HL-60 (cell line): ENCODE data around the gene AIRE.

Experiments
- GABPA ChIP-seq: IDR thresholded peaks from 2 replicates; pipeline ENCODE4 v1.6.1; 2012; ENCODE audit warnings: low read depth
- POLR2AphosphoS5 ChIP-seq: IDR thresholded peaks from 2 replicates; pipeline ENCODE4 v1.6.1; 2012; ENCODE audit warnings: low read depth
- SPI1 ChIP-seq: IDR thresholded peaks from 2 replicates; pipeline ENCODE4 v1.6.1; 2012; ENCODE audit warnings: low read depth, mild to moderate bottlenecking, borderline replicate concordance
- TF ChIP-seq, protein P1 (sequence below): IDR thresholded peaks from one replicate; pipeline ENCODE4 v1.5.1; 2011; ENCODE audit warnings: low read length, control low read depth, inconsistent platforms; ENCODE audit not compliant: insufficient read depth
- TF ChIP-seq, protein P2 (sequence below): IDR thresholded peaks from 2 replicates; pipeline ENCODE4 v1.6.1; 2012; ENCODE audit warnings: low read depth; ENCODE audit not compliant: insufficient replicate concordance

DNA sequence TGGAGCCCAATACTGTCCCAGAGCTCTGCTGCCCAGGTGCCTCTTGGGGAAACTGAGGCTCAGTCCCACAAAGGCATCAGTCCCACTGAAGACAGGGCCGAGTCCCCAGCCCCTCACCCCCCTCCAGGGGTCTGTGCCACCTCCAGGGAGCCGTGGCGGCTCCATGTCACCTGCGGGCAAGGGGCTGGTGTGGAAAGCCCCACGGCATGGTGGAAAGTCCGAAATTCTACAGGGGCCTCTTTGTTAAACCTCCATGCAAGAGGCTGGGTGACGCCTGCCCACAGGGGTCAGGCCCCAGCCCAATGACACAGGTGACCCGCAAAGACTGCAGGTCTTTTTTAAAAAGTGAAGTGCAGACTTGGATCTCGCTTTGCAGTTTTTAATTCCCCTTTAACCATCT lies 3.3 kb upstream of the AIRE start:
- TF ChIP-seq, protein P1, sequence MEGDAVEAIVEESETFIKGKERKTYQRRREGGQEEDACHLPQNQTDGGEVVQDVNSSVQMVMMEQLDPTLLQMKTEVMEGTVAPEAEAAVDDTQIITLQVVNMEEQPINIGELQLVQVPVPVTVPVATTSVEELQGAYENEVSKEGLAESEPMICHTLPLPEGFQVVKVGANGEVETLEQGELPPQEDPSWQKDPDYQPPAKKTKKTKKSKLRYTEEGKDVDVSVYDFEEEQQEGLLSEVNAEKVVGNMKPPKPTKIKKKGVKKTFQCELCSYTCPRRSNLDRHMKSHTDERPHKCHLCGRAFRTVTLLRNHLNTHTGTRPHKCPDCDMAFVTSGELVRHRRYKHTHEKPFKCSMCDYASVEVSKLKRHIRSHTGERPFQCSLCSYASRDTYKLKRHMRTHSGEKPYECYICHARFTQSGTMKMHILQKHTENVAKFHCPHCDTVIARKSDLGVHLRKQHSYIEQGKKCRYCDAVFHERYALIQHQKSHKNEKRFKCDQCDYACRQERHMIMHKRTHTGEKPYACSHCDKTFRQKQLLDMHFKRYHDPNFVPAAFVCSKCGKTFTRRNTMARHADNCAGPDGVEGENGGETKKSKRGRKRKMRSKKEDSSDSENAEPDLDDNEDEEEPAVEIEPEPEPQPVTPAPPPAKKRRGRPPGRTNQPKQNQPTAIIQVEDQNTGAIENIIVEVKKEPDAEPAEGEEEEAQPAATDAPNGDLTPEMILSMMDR, result no peak
- TF ChIP-seq SPI1 (no peak), POLR2AphosphoS5 (no peak), GABPA (no peak)
- TF ChIP-seq, protein P2, sequence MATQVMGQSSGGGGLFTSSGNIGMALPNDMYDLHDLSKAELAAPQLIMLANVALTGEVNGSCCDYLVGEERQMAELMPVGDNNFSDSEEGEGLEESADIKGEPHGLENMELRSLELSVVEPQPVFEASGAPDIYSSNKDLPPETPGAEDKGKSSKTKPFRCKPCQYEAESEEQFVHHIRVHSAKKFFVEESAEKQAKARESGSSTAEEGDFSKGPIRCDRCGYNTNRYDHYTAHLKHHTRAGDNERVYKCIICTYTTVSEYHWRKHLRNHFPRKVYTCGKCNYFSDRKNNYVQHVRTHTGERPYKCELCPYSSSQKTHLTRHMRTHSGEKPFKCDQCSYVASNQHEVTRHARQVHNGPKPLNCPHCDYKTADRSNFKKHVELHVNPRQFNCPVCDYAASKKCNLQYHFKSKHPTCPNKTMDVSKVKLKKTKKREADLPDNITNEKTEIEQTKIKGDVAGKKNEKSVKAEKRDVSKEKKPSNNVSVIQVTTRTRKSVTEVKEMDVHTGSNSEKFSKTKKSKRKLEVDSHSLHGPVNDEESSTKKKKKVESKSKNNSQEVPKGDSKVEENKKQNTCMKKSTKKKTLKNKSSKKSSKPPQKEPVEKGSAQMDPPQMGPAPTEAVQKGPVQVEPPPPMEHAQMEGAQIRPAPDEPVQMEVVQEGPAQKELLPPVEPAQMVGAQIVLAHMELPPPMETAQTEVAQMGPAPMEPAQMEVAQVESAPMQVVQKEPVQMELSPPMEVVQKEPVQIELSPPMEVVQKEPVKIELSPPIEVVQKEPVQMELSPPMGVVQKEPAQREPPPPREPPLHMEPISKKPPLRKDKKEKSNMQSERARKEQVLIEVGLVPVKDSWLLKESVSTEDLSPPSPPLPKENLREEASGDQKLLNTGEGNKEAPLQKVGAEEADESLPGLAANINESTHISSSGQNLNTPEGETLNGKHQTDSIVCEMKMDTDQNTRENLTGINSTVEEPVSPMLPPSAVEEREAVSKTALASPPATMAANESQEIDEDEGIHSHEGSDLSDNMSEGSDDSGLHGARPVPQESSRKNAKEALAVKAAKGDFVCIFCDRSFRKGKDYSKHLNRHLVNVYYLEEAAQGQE, result no peak
